Measurements from ENCODE around the gene ACBD4. TPM values are rescaled to one million over a fixed set of nuclear protein-coding genes. Genes with fewer than 3 reads are reported as not detected.
A peak's percentile ranks its signal among the peaks of the same experiment; 100 is the strongest.

ACBD4 gene
- total and polyA plus RNA-seq, 2 experiments from 2014 or later: 8.2 to 13.7 TPM

DNA sequence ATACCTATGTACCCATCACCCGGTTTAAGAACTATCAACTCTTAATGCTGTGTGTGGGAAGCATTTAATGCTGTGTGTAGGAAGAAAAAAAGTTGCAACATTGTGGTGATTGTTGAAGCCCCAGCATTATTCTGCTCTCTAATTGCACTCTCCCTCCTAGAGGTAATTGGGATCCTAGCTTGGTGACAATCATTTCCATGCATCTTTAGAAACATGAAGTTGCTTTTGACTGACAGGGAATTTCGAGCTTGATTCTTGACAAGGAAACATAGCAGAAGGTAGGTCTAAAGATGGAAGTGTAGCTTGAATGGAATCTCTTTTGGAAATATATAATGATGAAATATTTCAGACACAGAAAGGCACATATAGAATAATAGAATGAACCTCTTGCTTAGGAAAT is 53.5 kb downstream of the ACBD4 start:
- TF ChIP-seq, protein P1, sequence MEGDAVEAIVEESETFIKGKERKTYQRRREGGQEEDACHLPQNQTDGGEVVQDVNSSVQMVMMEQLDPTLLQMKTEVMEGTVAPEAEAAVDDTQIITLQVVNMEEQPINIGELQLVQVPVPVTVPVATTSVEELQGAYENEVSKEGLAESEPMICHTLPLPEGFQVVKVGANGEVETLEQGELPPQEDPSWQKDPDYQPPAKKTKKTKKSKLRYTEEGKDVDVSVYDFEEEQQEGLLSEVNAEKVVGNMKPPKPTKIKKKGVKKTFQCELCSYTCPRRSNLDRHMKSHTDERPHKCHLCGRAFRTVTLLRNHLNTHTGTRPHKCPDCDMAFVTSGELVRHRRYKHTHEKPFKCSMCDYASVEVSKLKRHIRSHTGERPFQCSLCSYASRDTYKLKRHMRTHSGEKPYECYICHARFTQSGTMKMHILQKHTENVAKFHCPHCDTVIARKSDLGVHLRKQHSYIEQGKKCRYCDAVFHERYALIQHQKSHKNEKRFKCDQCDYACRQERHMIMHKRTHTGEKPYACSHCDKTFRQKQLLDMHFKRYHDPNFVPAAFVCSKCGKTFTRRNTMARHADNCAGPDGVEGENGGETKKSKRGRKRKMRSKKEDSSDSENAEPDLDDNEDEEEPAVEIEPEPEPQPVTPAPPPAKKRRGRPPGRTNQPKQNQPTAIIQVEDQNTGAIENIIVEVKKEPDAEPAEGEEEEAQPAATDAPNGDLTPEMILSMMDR (IDR thresholded peaks at IDR 0.05; ENCODE audit: poor library complexity): no peak
- TF ChIP-seq EZH2phosphoT487 (IDR thresholded peaks at IDR 0.05; ENCODE audit: low read depth, severe bottlenecking, unreplicated experiment) (no peak), EZH2 (IDR thresholded peaks at IDR 0.05; ENCODE audit: borderline replicate concordance) (no peak)
- H4K20me1 ChIP-seq (ENCODE audit: insufficient read depth, poor library complexity, severe bottlenecking): no peaks in the 10 kb centered on the region

DNA sequence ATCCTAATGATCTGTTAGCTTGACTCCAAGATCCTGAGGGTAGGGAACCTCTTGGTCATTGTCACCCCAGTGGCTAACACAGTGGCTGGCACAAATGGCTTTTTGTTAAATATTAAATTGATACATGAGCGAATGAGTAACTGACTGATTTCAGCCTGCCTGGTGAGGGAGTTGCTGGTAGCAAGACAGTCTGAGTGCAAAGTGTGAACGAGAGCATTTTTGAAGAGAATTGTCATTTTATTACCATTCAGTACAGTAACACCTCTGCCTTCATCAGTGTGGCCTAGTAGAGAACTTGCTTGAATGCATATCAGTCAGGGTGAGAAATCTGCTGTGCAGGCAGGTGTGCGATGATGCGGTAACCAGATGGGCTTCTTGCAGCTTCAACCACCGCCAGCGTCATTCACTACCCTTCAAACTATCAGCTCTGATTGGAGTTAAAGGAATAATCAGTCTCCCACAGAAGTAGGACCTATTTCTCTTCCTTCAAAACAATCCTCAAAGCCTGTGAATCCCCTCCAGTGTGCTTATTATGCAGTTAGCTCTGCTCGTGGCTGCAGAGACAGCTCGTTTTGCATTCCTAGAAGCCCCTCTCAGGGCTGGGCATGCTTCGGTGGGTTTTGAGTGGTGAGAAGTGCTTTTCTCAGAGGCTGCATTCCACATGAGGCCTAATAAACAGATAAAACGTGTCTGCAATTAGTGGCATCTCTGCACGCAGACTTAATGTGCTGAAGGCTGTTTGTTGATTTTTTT is 55.2 kb downstream of the ACBD4 start:
- DNase-seq (ENCODE audit: low spot score): no peak
- Histone ChIP-seq H3K9me3 (ENCODE audit: low read depth) (no peaks in the 10 kb centered on the region), H4K20me1 (ENCODE audit: insufficient read depth, poor library complexity, severe bottlenecking) (no peaks in the 10 kb centered on the region), H3K36me3 (replicated peaks; ENCODE audit: insufficient read depth, low read depth) (no peaks in the 10 kb centered on the region), H3K27me3 (no peaks in the 10 kb centered on the region), H3K4me2 (no peak overlapping the region), H3K79me2 (no peaks in the 10 kb centered on the region), H3K4me3 (no peak overlapping the region), H2AFZ (peak overlapping the region; percentile 26), H3K27ac (no peak overlapping the region), H3K9me2 (replicated peaks; ENCODE audit: insufficient read depth) (no peaks in the 10 kb centered on the region), H3K4me1 (ENCODE audit: insufficient read depth) (no peaks in the 10 kb centered on the region)
- TF ChIP-seq EZH2 (IDR thresholded peaks at IDR 0.05; ENCODE audit: borderline replicate concordance) (no peak), EZH2phosphoT487 (IDR thresholded peaks at IDR 0.05; ENCODE audit: low read depth, severe bottlenecking, unreplicated experiment) (no peak)
- TF ChIP-seq, protein P1 (IDR thresholded peaks at IDR 0.05; ENCODE audit: poor library complexity): no peak
- WGBS (ENCODE audit: low lambda C conversion rate, missing lambda C conversion rate): 78% methylated on average over 11 of the region's 11 CpGs

More for the DNA sequence above, 53.5 kb downstream of the ACBD4 start:
- Histone ChIP-seq H3K9me2 (replicated peaks; ENCODE audit: insufficient read depth) (no peaks in the 10 kb centered on the region), H3K27me3 (no peaks in the 10 kb centered on the region), H2AFZ (no peak overlapping the region), H3K4me2 (no peak overlapping the region), H3K36me3 (replicated peaks; ENCODE audit: insufficient read depth, low read depth) (no peaks in the 10 kb centered on the region), H3K9me3 (ENCODE audit: low read depth) (no peaks in the 10 kb centered on the region), H3K27ac (no peak overlapping the region), H3K4me3 (no peak overlapping the region), H3K79me2 (no peaks in the 10 kb centered on the region), H3K4me1 (ENCODE audit: insufficient read depth) (no peaks in the 10 kb centered on the region)
- no peak for DNase-seq (ENCODE audit: low spot score)
- 92% methylated on average over 2 of the region's 2 CpGs for WGBS (ENCODE audit: low lambda C conversion rate, missing lambda C conversion rate)

Small RNAs within 50 kb of the gene (microRNA-seq; reads per million reads assigned to microRNA genes)
- gene MIR6784: 2.2 reads per million

Small RNAs within 50 kb of the gene (small RNA-seq; reads per million reads assigned to genes)
- 0.25 reads per million for gene MIR6784

Other genes with a start within 250 kb of the ACBD4 start
- gene EFTUD2, start 236.2 kb upstream of the ACBD4 start, total RNA-seq: 57.0 and 87.0 TPM in 2 replicates
- 65.2 and 65.6 TPM in 2 replicates for gene EFTUD2, start 236.2 kb upstream of the ACBD4 start, polyA plus RNA-seq
- gene GFAP, start 220.2 kb upstream of the ACBD4 start, total RNA-seq: 0.10 and 1.6 TPM in 2 replicates
- not detected in 2 replicates for gene GFAP, start 220.2 kb upstream of the ACBD4 start, polyA plus RNA-seq
- gene KIF18B, start 187.9 kb upstream of the ACBD4 start, total RNA-seq: 1.8 and 2.1 TPM in 2 replicates
- 4.3 and 5.0 TPM in 2 replicates for gene KIF18B, start 187.9 kb upstream of the ACBD4 start, polyA plus RNA-seq
- gene C1QL1, start 167.4 kb upstream of the ACBD4 start, total RNA-seq: 12.8 and 15.1 TPM in 2 replicates
- 54.9 and 68.3 TPM in 2 replicates for gene C1QL1, start 167.4 kb upstream of the ACBD4 start, polyA plus RNA-seq
- gene DCAKD, start 84.1 kb upstream of the ACBD4 start, total RNA-seq: 31.3 and 47.4 TPM in 2 replicates
- 29.9 and 33.3 TPM in 2 replicates for gene DCAKD, start 84.1 kb upstream of the ACBD4 start, polyA plus RNA-seq
- 68.5 and 71.2 TPM in 2 replicates for gene NMT1, start 74.4 kb upstream of the ACBD4 start, total RNA-seq
- gene NMT1, start 74.4 kb upstream of the ACBD4 start, polyA plus RNA-seq: 90.1 and 126 TPM in 2 replicates
- 49.2 and 69.7 TPM in 2 replicates for gene PLCD3, start 3.2 kb upstream of the ACBD4 start, total RNA-seq
- gene PLCD3, start 3.2 kb upstream of the ACBD4 start, polyA plus RNA-seq: 35.7 and 41.8 TPM in 2 replicates
- 17.1 and 19.2 TPM in 2 replicates for gene HEXIM1, start 12.8 kb downstream of the ACBD4 start, total RNA-seq
- 13.5 and 14.5 TPM in 2 replicates for gene HEXIM1, start 12.8 kb downstream of the ACBD4 start, polyA plus RNA-seq
- gene HEXIM2, start 26.2 kb downstream of the ACBD4 start, total RNA-seq: 6.7 and 12.2 TPM in 2 replicates
- 7.6 and 10.5 TPM in 2 replicates for gene HEXIM2, start 26.2 kb downstream of the ACBD4 start, polyA plus RNA-seq
- 0.30 and 1.4 TPM in 2 replicates for gene FMNL1, start 86.2 kb downstream of the ACBD4 start, total RNA-seq
- 1.2 and 2.9 TPM in 2 replicates for gene FMNL1, start 86.2 kb downstream of the ACBD4 start, polyA plus RNA-seq
- gene SPATA32, start 126.4 kb downstream of the ACBD4 start, total RNA-seq: not detected in 2 replicates
- 0.19 and 0.31 TPM in 2 replicates for gene SPATA32, start 126.4 kb downstream of the ACBD4 start, polyA plus RNA-seq
- gene MAP3K14, start 181.3 kb downstream of the ACBD4 start, total RNA-seq: 2.3 and 3.0 TPM in 2 replicates
- 3.0 TPM in 2 replicates for gene MAP3K14, start 181.3 kb downstream of the ACBD4 start, polyA plus RNA-seq